Measurements from ENCODE around the gene MYH14.

The MYH14 gene

GRCh38 chr19:50280983-50281382, 77.6 kb downstream of the MYH14 start:
- Histone ChIP-seq H3K4me3 (ENCODE audit: low read length) (no peak overlapping the region), H3K9me3 (ENCODE audit: low read length) (peaks cover 2% of the 10 kb centered on the region), H2AFZ (ENCODE audit: low read depth, low read length) (no peak overlapping the region), H3K36me3 (ENCODE audit: insufficient read depth, low read length) (no peaks in the 10 kb centered on the region), H3K27me3 (ENCODE audit: insufficient read depth, low read length) (peaks cover 2% of the 10 kb centered on the region), H3K4me1 (ENCODE audit: insufficient read depth, low read length) (no peaks in the 10 kb centered on the region)

GRCh38 chr19:50281491-50281890, 78.1 kb downstream of the MYH14 start:
- no peaks in the 10 kb centered on the region for H3K36me3 ChIP-seq (ENCODE audit: insufficient read depth, low read length)
- no peak overlapping the region for H2AFZ ChIP-seq (ENCODE audit: low read depth, low read length)
- no peaks in the 10 kb centered on the region for H3K4me1 ChIP-seq (ENCODE audit: insufficient read depth, low read length)
- peaks cover 4% of the 10 kb centered on the region for H3K9me3 ChIP-seq (ENCODE audit: low read length)
- no peak overlapping the region for H3K4me3 ChIP-seq (ENCODE audit: low read length)
- H3K27me3 ChIP-seq (ENCODE audit: insufficient read depth, low read length), result peaks cover 2% of the 10 kb centered on the region

- Histone ChIP-seq H3K9me3 (ENCODE audit: low read length) (peaks cover 8% of the 10 kb centered on the region), H3K4me1 (ENCODE audit: insufficient read depth, low read length) (no peaks in the 10 kb centered on the region), H3K27me3 (ENCODE audit: insufficient read depth, low read length) (peaks cover 6% of the 10 kb centered on the region), H3K36me3 (ENCODE audit: insufficient read depth, low read length) (no peaks in the 10 kb centered on the region), H3K4me3 (ENCODE audit: low read length) (no peak overlapping the region), H2AFZ (ENCODE audit: low read depth, low read length) (no peak overlapping the region)
Measured at GRCh38 chr19:50285833-50286232, 82.4 kb downstream of the MYH14 start.

GRCh38 chr19:50286443-50286842, 83.0 kb downstream of the MYH14 start:
- H3K36me3 ChIP-seq (ENCODE audit: insufficient read depth, low read length), result no peaks in the 10 kb centered on the region
- H3K9me3 ChIP-seq (ENCODE audit: low read length), result peaks cover 8% of the 10 kb centered on the region
- no peak overlapping the region for H3K4me3 ChIP-seq (ENCODE audit: low read length)
- no peak overlapping the region for H2AFZ ChIP-seq (ENCODE audit: low read depth, low read length)
- peaks cover 4% of the 10 kb centered on the region for H3K27me3 ChIP-seq (ENCODE audit: insufficient read depth, low read length)
- no peaks in the 10 kb centered on the region for H3K4me1 ChIP-seq (ENCODE audit: insufficient read depth, low read length)

- peaks cover 4% of the 10 kb centered on the region for H3K27me3 ChIP-seq (ENCODE audit: insufficient read depth, low read length)
- no peak overlapping the region for H2AFZ ChIP-seq (ENCODE audit: low read depth, low read length)
- no peaks in the 10 kb centered on the region for H3K4me1 ChIP-seq (ENCODE audit: insufficient read depth, low read length)
- no peak overlapping the region for H3K4me3 ChIP-seq (ENCODE audit: low read length)
- peaks cover 8% of the 10 kb centered on the region for H3K9me3 ChIP-seq (ENCODE audit: low read length)
- H3K36me3 ChIP-seq (ENCODE audit: insufficient read depth, low read length), result no peaks in the 10 kb centered on the region
Measured at GRCh38 chr19:50287331-50287730, 83.9 kb downstream of the MYH14 start.

- Histone ChIP-seq H3K4me3 (ENCODE audit: low read length) (no peak overlapping the region), H3K27me3 (ENCODE audit: insufficient read depth, low read length) (peaks cover 4% of the 10 kb centered on the region), H3K36me3 (ENCODE audit: insufficient read depth, low read length) (no peaks in the 10 kb centered on the region), H3K4me1 (ENCODE audit: insufficient read depth, low read length) (no peaks in the 10 kb centered on the region), H3K9me3 (ENCODE audit: low read length) (peaks cover 8% of the 10 kb centered on the region), H2AFZ (ENCODE audit: low read depth, low read length) (no peak overlapping the region)
Measured at GRCh38 chr19:50288954-50289353, 85.5 kb downstream of the MYH14 start.

- no peaks in the 10 kb centered on the region for H3K4me1 ChIP-seq (ENCODE audit: insufficient read depth, low read length)
- H3K4me3 ChIP-seq (ENCODE audit: low read length), result no peak overlapping the region
- no peak overlapping the region for H2AFZ ChIP-seq (ENCODE audit: low read depth, low read length)
- peaks cover 8% of the 10 kb centered on the region for H3K9me3 ChIP-seq (ENCODE audit: low read length)
- H3K36me3 ChIP-seq (ENCODE audit: insufficient read depth, low read length), result no peaks in the 10 kb centered on the region
- peaks cover 4% of the 10 kb centered on the region for H3K27me3 ChIP-seq (ENCODE audit: insufficient read depth, low read length)
Measured at GRCh38 chr19:50290011-50290410, 86.6 kb downstream of the MYH14 start.

GRCh38 chr19:50290775-50291174, 87.4 kb downstream of the MYH14 start:
- peaks cover 8% of the 10 kb centered on the region for H3K9me3 ChIP-seq (ENCODE audit: low read length)
- no peaks in the 10 kb centered on the region for H3K36me3 ChIP-seq (ENCODE audit: insufficient read depth, low read length)
- H3K4me1 ChIP-seq (ENCODE audit: insufficient read depth, low read length), result no peaks in the 10 kb centered on the region
- no peak overlapping the region for H3K4me3 ChIP-seq (ENCODE audit: low read length)
- H3K27me3 ChIP-seq (ENCODE audit: insufficient read depth, low read length), result peaks cover 4% of the 10 kb centered on the region
- H2AFZ ChIP-seq (ENCODE audit: low read depth, low read length), result no peak overlapping the region

- no peaks in the 10 kb centered on the region for H3K4me1 ChIP-seq (ENCODE audit: insufficient read depth, low read length)
- H3K27me3 ChIP-seq (ENCODE audit: insufficient read depth, low read length), result peaks cover 4% of the 10 kb centered on the region
- no peaks in the 10 kb centered on the region for H3K36me3 ChIP-seq (ENCODE audit: insufficient read depth, low read length)
- H3K4me3 ChIP-seq (ENCODE audit: low read length), result no peak overlapping the region
- H3K9me3 ChIP-seq (ENCODE audit: low read length), result no peaks in the 10 kb centered on the region
- no peak overlapping the region for H2AFZ ChIP-seq (ENCODE audit: low read depth, low read length)
Measured at GRCh38 chr19:50292216-50292827, 88.9 kb downstream of the MYH14 start.

GRCh38 chr19:50293263-50294004, 90.0 kb downstream of the MYH14 start:
- Histone ChIP-seq H3K4me3 (ENCODE audit: low read length) (no peak overlapping the region), H2AFZ (ENCODE audit: low read depth, low read length) (no peak overlapping the region), H3K4me1 (ENCODE audit: insufficient read depth, low read length) (no peaks in the 10 kb centered on the region), H3K36me3 (ENCODE audit: insufficient read depth, low read length) (no peaks in the 10 kb centered on the region), H3K9me3 (ENCODE audit: low read length) (no peaks in the 10 kb centered on the region), H3K27me3 (ENCODE audit: insufficient read depth, low read length) (peaks cover 4% of the 10 kb centered on the region)

GRCh38 chr19:50300051-50300450, 96.6 kb downstream of the MYH14 start:
- Histone ChIP-seq H3K9me3 (ENCODE audit: low read length) (no peaks in the 10 kb centered on the region), H3K27me3 (ENCODE audit: insufficient read depth, low read length) (peaks cover 5% of the 10 kb centered on the region), H2AFZ (ENCODE audit: low read depth, low read length) (no peak overlapping the region), H3K4me3 (ENCODE audit: low read length) (no peak overlapping the region), H3K4me1 (ENCODE audit: insufficient read depth, low read length) (no peaks in the 10 kb centered on the region), H3K36me3 (ENCODE audit: insufficient read depth, low read length) (no peaks in the 10 kb centered on the region)

GRCh38 chr19:50300814-50301606, 97.6 kb downstream of the MYH14 start:
- H3K9me3 ChIP-seq (ENCODE audit: low read length), result no peaks in the 10 kb centered on the region
- no peak overlapping the region for H3K4me3 ChIP-seq (ENCODE audit: low read length)
- no peak overlapping the region for H2AFZ ChIP-seq (ENCODE audit: low read depth, low read length)
- no peaks in the 10 kb centered on the region for H3K4me1 ChIP-seq (ENCODE audit: insufficient read depth, low read length)
- peaks cover 12% of the 10 kb centered on the region for H3K27me3 ChIP-seq (ENCODE audit: insufficient read depth, low read length)
- H3K36me3 ChIP-seq (ENCODE audit: insufficient read depth, low read length), result no peaks in the 10 kb centered on the region

- Histone ChIP-seq H2AFZ (ENCODE audit: low read depth, low read length) (no peak overlapping the region), H3K9me3 (ENCODE audit: low read length) (no peaks in the 10 kb centered on the region), H3K36me3 (ENCODE audit: insufficient read depth, low read length) (no peaks in the 10 kb centered on the region), H3K27me3 (ENCODE audit: insufficient read depth, low read length) (peaks cover 17% of the 10 kb centered on the region), H3K4me1 (ENCODE audit: insufficient read depth, low read length) (no peaks in the 10 kb centered on the region), H3K4me3 (ENCODE audit: low read length) (no peak overlapping the region)
Measured at GRCh38 chr19:50301607-50301971, 98.2 kb downstream of the MYH14 start.
